OCI-LY1 (cell line): ENCODE measurements around the gene RAD51B.

ENCODE experiments used
- EZH2 ChIP-seq: fragments of 200-600 bp; sonication (generic), shearing (Covaris generic); IDR thresholded peaks from 2 replicates; pipeline ENCODE4 v1.8.0; 2017; ENCODE audit warnings: borderline replicate concordance, mixed run types, mild to moderate bottlenecking, antibody characterized with exemption, low read length, moderate library complexity, mixed read lengths
- TF ChIP-seq, protein P1 (sequence below): fragments of 200-600 bp; sonication (generic), shearing (Covaris generic); IDR thresholded peaks from 2 replicates; pipeline ENCODE4 v1.5.1; 2017; ENCODE audit warnings: mild to moderate bottlenecking, antibody characterized with exemption, low read length, moderate library complexity, mixed read lengths

DNA sequence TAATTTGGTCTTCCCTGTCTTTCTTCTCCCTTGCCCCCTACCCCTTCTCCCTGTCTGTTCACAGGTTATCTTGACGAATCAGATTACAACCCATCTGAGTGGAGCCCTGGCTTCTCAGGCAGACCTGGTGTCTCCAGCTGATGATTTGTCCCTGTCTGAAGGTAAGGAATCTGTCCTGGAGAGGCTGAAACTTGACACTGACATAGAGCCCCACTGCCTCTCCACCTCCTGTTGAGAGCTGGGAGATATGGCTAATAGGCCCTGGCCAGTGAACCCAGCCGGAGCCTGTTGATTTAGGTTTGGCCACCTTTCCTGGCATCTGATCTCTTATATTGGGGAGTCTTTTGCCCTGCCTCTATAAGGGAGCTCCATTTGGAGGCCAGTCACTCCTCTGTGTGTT is 472.2 kb downstream of the RAD51B start:
- TF ChIP-seq, protein P1, sequence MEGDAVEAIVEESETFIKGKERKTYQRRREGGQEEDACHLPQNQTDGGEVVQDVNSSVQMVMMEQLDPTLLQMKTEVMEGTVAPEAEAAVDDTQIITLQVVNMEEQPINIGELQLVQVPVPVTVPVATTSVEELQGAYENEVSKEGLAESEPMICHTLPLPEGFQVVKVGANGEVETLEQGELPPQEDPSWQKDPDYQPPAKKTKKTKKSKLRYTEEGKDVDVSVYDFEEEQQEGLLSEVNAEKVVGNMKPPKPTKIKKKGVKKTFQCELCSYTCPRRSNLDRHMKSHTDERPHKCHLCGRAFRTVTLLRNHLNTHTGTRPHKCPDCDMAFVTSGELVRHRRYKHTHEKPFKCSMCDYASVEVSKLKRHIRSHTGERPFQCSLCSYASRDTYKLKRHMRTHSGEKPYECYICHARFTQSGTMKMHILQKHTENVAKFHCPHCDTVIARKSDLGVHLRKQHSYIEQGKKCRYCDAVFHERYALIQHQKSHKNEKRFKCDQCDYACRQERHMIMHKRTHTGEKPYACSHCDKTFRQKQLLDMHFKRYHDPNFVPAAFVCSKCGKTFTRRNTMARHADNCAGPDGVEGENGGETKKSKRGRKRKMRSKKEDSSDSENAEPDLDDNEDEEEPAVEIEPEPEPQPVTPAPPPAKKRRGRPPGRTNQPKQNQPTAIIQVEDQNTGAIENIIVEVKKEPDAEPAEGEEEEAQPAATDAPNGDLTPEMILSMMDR: no peak
- TF ChIP-seq EZH2: no peak
